Keratinocyte (primary cell): Measurements from ENCODE around the gene FCER2. TPM values are rescaled to one million over a fixed set of nuclear protein-coding genes. Genes with fewer than 3 reads are reported as not detected.

Experiments used
- DNase-seq: peaks from one replicate; pipeline ENCODE4 v3.0.0-alpha.2; 2011; ENCODE audit warnings: low read depth, missing footprints, low spot score
- FAIRE-seq: peaks from 2 replicates; lab custom pipeline; 2011; peaks lifted over from hg19 to GRCh38; lab: Jason Lieb, UNC
- H2AFZ ChIP-seq: 2 replicates; pipeline ENCODE4 v1.6.0; 2012; ENCODE audit warnings: low read length, control low read depth, inconsistent platforms; ENCODE audit not compliant: control insufficient read depth
- H3K27ac ChIP-seq: 2 replicates; pipeline ENCODE4 v1.5.1; 2011; ENCODE audit warnings: low read length; ENCODE audit not compliant: control insufficient read depth, insufficient read depth
- H3K27me3 ChIP-seq: 3 replicates; pipeline ENCODE4 v1.6.0; 2011; ENCODE audit warnings: low read length; ENCODE audit not compliant: control insufficient read depth, insufficient read depth; ENCODE audit errors: extremely low read depth
- H3K36me3 ChIP-seq, 2 experiments: 2 replicates in 1 of 2; 3 replicates in 1 of 2; pipeline ENCODE4 v1.5.1; 2011; ENCODE audit warnings: low read length in 2 of 2, mild to moderate bottlenecking in 1 of 2; ENCODE audit not compliant: control insufficient read depth in 2 of 2, insufficient read depth in 2 of 2; ENCODE audit errors: extremely low read depth in 1 of 2
- H3K4me1 ChIP-seq: 3 replicates; pipeline ENCODE4 v1.5.1; 2011; ENCODE audit warnings: low read length; ENCODE audit not compliant: control insufficient read depth, insufficient read depth; ENCODE audit errors: extremely low read depth
- H3K4me2 ChIP-seq: 3 replicates; pipeline ENCODE4 v1.6.0; 2011; ENCODE audit warnings: low read depth, low read length; ENCODE audit not compliant: control insufficient read depth, insufficient read depth; ENCODE audit errors: extremely low read depth
- H3K4me3 ChIP-seq, 3 experiments: fragments of 200-600 bp in 1 of 3; sonication (generic) in 1 of 3; 2 replicates in 2 of 3; 3 replicates in 1 of 3; pipeline ENCODE4 v1.5.1; 2011 to 2016; ENCODE audit warnings: low read length in 3 of 3, mild to moderate bottlenecking in 3 of 3, control low read depth in 2 of 3, inconsistent platforms in 1 of 3, low read depth in 1 of 3, mixed read lengths in 1 of 3, mixed run types in 1 of 3, moderate library complexity in 1 of 3; ENCODE audit not compliant: control insufficient read depth in 2 of 3, insufficient read depth in 2 of 3; ENCODE audit errors: extremely low read depth in 1 of 3
- H3K79me2 ChIP-seq: 2 replicates; pipeline ENCODE4 v1.6.0; 2012; ENCODE audit warnings: low read length; ENCODE audit not compliant: control insufficient read depth, insufficient read depth
- H3K9ac ChIP-seq: 3 replicates; pipeline ENCODE4 v1.6.0; 2011; ENCODE audit warnings: low read length; ENCODE audit not compliant: control insufficient read depth, insufficient read depth; ENCODE audit errors: extremely low read depth
- H3K9me1 ChIP-seq: 3 replicates; pipeline ENCODE4 v1.6.0; 2011; ENCODE audit warnings: low read length; ENCODE audit not compliant: control insufficient read depth, insufficient read depth; ENCODE audit errors: extremely low read depth
- H3K9me3 ChIP-seq: 2 replicates; pipeline ENCODE4 v1.5.1; 2012; ENCODE audit warnings: low read depth, low read length; ENCODE audit not compliant: control insufficient read depth
- H4K20me1 ChIP-seq: 3 replicates; pipeline ENCODE4 v1.6.0; 2011; ENCODE audit warnings: low read length; ENCODE audit not compliant: control insufficient read depth, insufficient read depth; ENCODE audit errors: extremely low read depth
- CTCF ChIP-seq, 3 experiments: IDR thresholded peaks in 1 of 3; conservative IDR thresholded peaks in 1 of 3; optimal IDR thresholded peaks in 1 of 3; 2 replicates in 2 of 3; 3 replicates in 1 of 3; pipeline versions ENCODE3 to v1.5.1; 2011; ENCODE audit warnings: low read length in 3 of 3, mild to moderate bottlenecking in 3 of 3, moderate library complexity in 2 of 3, control low read depth in 1 of 3, inconsistent platforms in 1 of 3; ENCODE audit not compliant: insufficient read depth in 2 of 3; ENCODE audit errors: extremely low read depth in 1 of 3
- EZH2 ChIP-seq: IDR thresholded peaks from one replicate; pipeline ENCODE4 v1.6.1; 2012; ENCODE audit warnings: inconsistent platforms, mild to moderate bottlenecking, low read length, moderate library complexity
- dilution Hi-C: fragments of 300-500 bp; cut with MboI; formaldehyde crosslinking; loops from one replicate; pipeline ENCODE4 v1.7.0; 2020; ENCODE audit warnings: low sequenced_read_pairs; ENCODE audit not compliant: extremely low pct_ligation_motif_present
- polyA plus RNA-seq, 5 experiments: library from polyadenylated mRNA; depleted of rRNA in 3 of 5; stranded (reverse) in 3 of 5; stranded (forward) in 1 of 5; unstranded in 1 of 5; fragments of >200 nt; gene quantifications; 1 replicate in 1 of 5; 2 replicates in 3 of 5; 3 replicates in 1 of 5; pipeline versions ENCODE4 v1.2.1 to v1.2.3, GENCODE V29; 2011 to 2012; ENCODE audit warnings: missing spikeins in 2 of 5, low read depth in 1 of 5, low replicate concordance in 1 of 5

FCER2 gene
- polyA plus RNA-seq, 1 donor (not counting 4 experiments of a cell fraction or from before 2014, with no cell fraction given) = not detected

GRCh38 chr19:7674010-7675005 is 27.6 kb downstream of the FCER2 start:
- H3K4me2 ChIP-seq = peak overlapping the region; percentile 7
- H3K4me3 ChIP-seq = no peak overlapping the region
- H3K4me1 ChIP-seq = no peaks in the 10 kb centered on the region
- peaks cover 23% of the 10 kb centered on the region for H3K27me3 ChIP-seq
- H3K79me2 ChIP-seq = no peaks in the 10 kb centered on the region
- FAIRE-seq (no peak), DNase-seq (no peak)
- H2AFZ ChIP-seq = no peak overlapping the region
- H3K36me3 ChIP-seq = no peaks in the 10 kb centered on the region
- no peak for TF ChIP-seq CTCF (optimal IDR thresholded peaks at IDR 0.05 in 1 of 3, IDR thresholded peaks at IDR 0.05 in 1 of 3, conservative IDR thresholded peaks at IDR 0.05 in 1 of 3; ENCODE audit: extremely low read depth in 1 of 3, insufficient read depth in 2 of 3, low read length in 3 of 3)
- no peak for TF ChIP-seq EZH2
- dilution Hi-C loops = no loop called here
- H3K9ac ChIP-seq = no peak overlapping the region
- no peaks in the 10 kb centered on the region for H3K9me3 ChIP-seq
- H3K27ac ChIP-seq = no peak overlapping the region
- H4K20me1 ChIP-seq = no peaks in the 10 kb centered on the region
- H3K9me1 ChIP-seq = no peaks in the 10 kb centered on the region

- TF ChIP-seq EZH2 (no peak), CTCF (optimal IDR thresholded peaks at IDR 0.05 in 1 of 3, IDR thresholded peaks at IDR 0.05 in 1 of 3, conservative IDR thresholded peaks at IDR 0.05 in 1 of 3; ENCODE audit: extremely low read depth in 1 of 3, insufficient read depth in 2 of 3, low read length in 3 of 3) (no peak)
- dilution Hi-C loops = no loop called here
- H3K4me1 ChIP-seq = no peaks in the 10 kb centered on the region
- peaks cover 26% of the 10 kb centered on the region for H3K27me3 ChIP-seq
- H3K9me3 ChIP-seq = no peaks in the 10 kb centered on the region
- no peak overlapping the region for H3K9ac ChIP-seq
- FAIRE-seq = no peak
- no peaks in the 10 kb centered on the region for H3K9me1 ChIP-seq
- H3K4me2 ChIP-seq = no peak overlapping the region
- no peaks in the 10 kb centered on the region for H3K36me3 ChIP-seq
- H4K20me1 ChIP-seq = no peaks in the 10 kb centered on the region
- no peak overlapping the region for H3K27ac ChIP-seq
- no peak overlapping the region for H2AFZ ChIP-seq
- H3K79me2 ChIP-seq = no peaks in the 10 kb centered on the region
- no peak for DNase-seq
- no peak overlapping the region for H3K4me3 ChIP-seq
Measured at GRCh38 chr19:7672522-7672921, 29.4 kb downstream of the FCER2 start.
